Gastroesophageal sphincter (tissue), 3 donors: ENCODE measurements around the gene NTNG2.

Experiments used
- EP300 ChIP-seq: sonication (generic); formaldehyde crosslinking; IDR thresholded peaks from one replicate; pipeline ENCODE4 v1.6.1; 2017; ENCODE audit warnings: antibody characterized with exemption, mild to moderate bottlenecking
- POLR2A ChIP-seq, 2 donors: fragments of 450-650 bp; IDR thresholded peaks; one replicate each; pipeline ENCODE4 v1.6.1; 2017; ENCODE audit warnings: antibody characterized with exemption in 2 of 2, mild to moderate bottlenecking in 2 of 2, moderate library complexity in 1 of 2
- POLR2AphosphoS5 ChIP-seq: sonication (generic); formaldehyde crosslinking; IDR thresholded peaks from one replicate; pipeline ENCODE4 v1.6.1; 2017; ENCODE audit warnings: antibody characterized with exemption
- TF ChIP-seq, protein P1 (sequence below), 4 experiments: fragments of 200-600 bp in 2 of 4; fragments of 450-650 bp in 2 of 4; sonication (generic) in 1 of 4; IDR thresholded peaks; one replicate each; pipeline ENCODE4 v1.5.1; 2017 to 2019; ENCODE audit warnings: antibody characterized with exemption in 4 of 4, mild to moderate bottlenecking in 2 of 4, moderate library complexity in 2 of 4

DNA sequence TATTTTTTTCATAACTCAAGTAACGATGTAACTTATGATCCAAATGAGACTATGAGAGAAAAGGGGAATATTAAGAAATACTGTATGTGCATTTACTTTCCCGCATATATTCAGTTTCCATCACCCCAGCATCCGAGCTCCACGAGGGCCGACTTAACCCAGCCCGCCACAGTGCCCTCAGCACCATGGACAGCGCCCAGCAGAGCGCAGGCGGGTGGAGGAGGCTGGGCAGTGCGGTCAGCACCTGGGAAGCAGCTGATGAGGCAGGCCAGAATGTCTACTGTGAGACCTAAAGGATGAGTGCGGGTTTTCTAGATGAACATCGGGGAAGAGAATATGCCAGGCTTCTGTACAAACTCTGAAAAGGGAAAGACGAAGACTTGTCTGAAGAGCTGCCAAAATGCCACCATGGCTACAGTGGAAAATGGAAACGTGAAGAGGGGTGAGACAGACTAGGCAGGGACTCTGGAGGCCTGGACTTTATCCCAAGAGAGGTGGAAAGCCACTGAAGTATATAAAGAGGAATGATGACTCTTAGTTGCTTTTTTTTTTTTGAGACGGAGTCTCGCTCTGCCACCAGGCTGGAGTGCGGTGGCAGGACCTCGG lies 47.7 kb upstream of the NTNG2 start:
- TF ChIP-seq, protein P1, sequence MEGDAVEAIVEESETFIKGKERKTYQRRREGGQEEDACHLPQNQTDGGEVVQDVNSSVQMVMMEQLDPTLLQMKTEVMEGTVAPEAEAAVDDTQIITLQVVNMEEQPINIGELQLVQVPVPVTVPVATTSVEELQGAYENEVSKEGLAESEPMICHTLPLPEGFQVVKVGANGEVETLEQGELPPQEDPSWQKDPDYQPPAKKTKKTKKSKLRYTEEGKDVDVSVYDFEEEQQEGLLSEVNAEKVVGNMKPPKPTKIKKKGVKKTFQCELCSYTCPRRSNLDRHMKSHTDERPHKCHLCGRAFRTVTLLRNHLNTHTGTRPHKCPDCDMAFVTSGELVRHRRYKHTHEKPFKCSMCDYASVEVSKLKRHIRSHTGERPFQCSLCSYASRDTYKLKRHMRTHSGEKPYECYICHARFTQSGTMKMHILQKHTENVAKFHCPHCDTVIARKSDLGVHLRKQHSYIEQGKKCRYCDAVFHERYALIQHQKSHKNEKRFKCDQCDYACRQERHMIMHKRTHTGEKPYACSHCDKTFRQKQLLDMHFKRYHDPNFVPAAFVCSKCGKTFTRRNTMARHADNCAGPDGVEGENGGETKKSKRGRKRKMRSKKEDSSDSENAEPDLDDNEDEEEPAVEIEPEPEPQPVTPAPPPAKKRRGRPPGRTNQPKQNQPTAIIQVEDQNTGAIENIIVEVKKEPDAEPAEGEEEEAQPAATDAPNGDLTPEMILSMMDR (IDR thresholded peaks at IDR 0.05) = no peak
- TF ChIP-seq EP300 (no peak), POLR2A (IDR thresholded peaks at IDR 0.05) (no peak), POLR2AphosphoS5 (no peak)
